ENCODE measurements around the gene EPHA3. TPM values are rescaled to one million over a fixed set of nuclear protein-coding genes. Genes with fewer than 3 reads are reported as not detected.

EPHA3 gene
- total RNA-seq, 2 experiments from 2014 or later = not detected

- Mint-ChIP-seq H3K27me3 (no peaks in the 10 kb centered on the region), H3K4me3 (no peak overlapping the region), H3K4me1 (no peaks in the 10 kb centered on the region), H3K9me3 (ENCODE audit: low read depth) (no peaks in the 10 kb centered on the region), H3K27ac (no peak overlapping the region), H3K36me3 (no peaks in the 10 kb centered on the region)
- DNase-seq (no peak), ATAC-seq (no peak)
- CTCF ChIA-PET = no interaction called here
Measured at GRCh38 chr3:89165636-89166263, 58.3 kb downstream of the EPHA3 start.

- H3K9me3 Mint-ChIP-seq (ENCODE audit: low read depth) = peaks cover 2% of the 10 kb centered on the region
- no peaks in the 10 kb centered on the region for H3K36me3 Mint-ChIP-seq
- DNase-seq (no peak), ATAC-seq (no peak)
- H3K4me3 Mint-ChIP-seq = no peak overlapping the region
- CTCF ChIA-PET = no interaction called here
- H3K27ac Mint-ChIP-seq = no peak overlapping the region
- no peaks in the 10 kb centered on the region for H3K4me1 Mint-ChIP-seq
- no peaks in the 10 kb centered on the region for H3K27me3 Mint-ChIP-seq
Measured at GRCh38 chr3:89171687-89172545, 64.5 kb downstream of the EPHA3 start.

GRCh38 chr3:89173546-89173945 lies 66.1 kb downstream of the EPHA3 start:
- Mint-ChIP-seq H3K36me3 (no peaks in the 10 kb centered on the region), H3K4me3 (no peak overlapping the region), H3K9me3 (ENCODE audit: low read depth) (peaks cover 2% of the 10 kb centered on the region), H3K27me3 (no peaks in the 10 kb centered on the region), H3K4me1 (no peaks in the 10 kb centered on the region), H3K27ac (no peak overlapping the region)
- ATAC-seq = no peak
- DNase-seq = no peak
- CTCF ChIA-PET = no interaction called here

GRCh38 chr3:89179355-89180001 lies 72.1 kb downstream of the EPHA3 start:
- H3K4me1 Mint-ChIP-seq = no peaks in the 10 kb centered on the region
- no peak overlapping the region for H3K4me3 Mint-ChIP-seq
- DNase-seq (no peak), ATAC-seq (no peak)
- no peaks in the 10 kb centered on the region for H3K36me3 Mint-ChIP-seq
- H3K9me3 Mint-ChIP-seq (ENCODE audit: low read depth) = peaks cover 3% of the 10 kb centered on the region
- CTCF ChIA-PET = no interaction called here
- no peak overlapping the region for H3K27ac Mint-ChIP-seq
- no peaks in the 10 kb centered on the region for H3K27me3 Mint-ChIP-seq

GRCh38 chr3:89180334-89180733 lies 72.9 kb downstream of the EPHA3 start:
- CTCF ChIA-PET = no interaction called here
- Mint-ChIP-seq H3K9me3 (ENCODE audit: low read depth) (peaks cover 1% of the 10 kb centered on the region), H3K4me1 (no peaks in the 10 kb centered on the region), H3K4me3 (no peak overlapping the region), H3K27ac (no peak overlapping the region), H3K36me3 (no peaks in the 10 kb centered on the region), H3K27me3 (no peaks in the 10 kb centered on the region)
- DNase-seq (no peak), ATAC-seq (no peak)

GRCh38 chr3:89182056-89182455 lies 74.6 kb downstream of the EPHA3 start:
- Mint-ChIP-seq H3K9me3 (ENCODE audit: low read depth) (peaks cover 1% of the 10 kb centered on the region), H3K4me1 (no peaks in the 10 kb centered on the region), H3K4me3 (no peak overlapping the region), H3K36me3 (no peaks in the 10 kb centered on the region), H3K27me3 (no peaks in the 10 kb centered on the region), H3K27ac (no peak overlapping the region)
- CTCF ChIA-PET = no interaction called here
- ATAC-seq (no peak), DNase-seq (no peak)

GRCh38 chr3:89184151-89184995 lies 77.0 kb downstream of the EPHA3 start:
- Mint-ChIP-seq H3K36me3 (no peaks in the 10 kb centered on the region), H3K4me3 (no peak overlapping the region), H3K27ac (no peak overlapping the region), H3K9me3 (ENCODE audit: low read depth) (peaks cover 7% of the 10 kb centered on the region), H3K27me3 (no peaks in the 10 kb centered on the region), H3K4me1 (no peaks in the 10 kb centered on the region)
- CTCF ChIA-PET = no interaction called here
- no peak for DNase-seq
- ATAC-seq = no peak

GRCh38 chr3:89186456-89186855 lies 79.0 kb downstream of the EPHA3 start:
- Mint-ChIP-seq H3K27ac (no peak overlapping the region), H3K36me3 (no peaks in the 10 kb centered on the region), H3K27me3 (no peaks in the 10 kb centered on the region), H3K4me1 (no peaks in the 10 kb centered on the region), H3K4me3 (no peak overlapping the region), H3K9me3 (ENCODE audit: low read depth) (peaks cover 7% of the 10 kb centered on the region)
- CTCF ChIA-PET = no interaction called here
- DNase-seq = no peak
- ATAC-seq = no peak

- CTCF ChIA-PET = no interaction called here
- DNase-seq = no peak
- Mint-ChIP-seq H3K4me1 (no peaks in the 10 kb centered on the region), H3K36me3 (no peaks in the 10 kb centered on the region), H3K27ac (no peak overlapping the region), H3K27me3 (no peaks in the 10 kb centered on the region), H3K9me3 (ENCODE audit: low read depth) (peaks cover 9% of the 10 kb centered on the region), H3K4me3 (no peak overlapping the region)
- no peak for ATAC-seq
Measured at GRCh38 chr3:89198591-89198990, 91.2 kb downstream of the EPHA3 start.

GRCh38 chr3:89212619-89213018 lies 105.2 kb downstream of the EPHA3 start:
- DNase-seq (no peak), ATAC-seq (no peak)
- Mint-ChIP-seq H3K9me3 (ENCODE audit: low read depth) (no peaks in the 10 kb centered on the region), H3K27ac (no peak overlapping the region), H3K27me3 (no peaks in the 10 kb centered on the region), H3K36me3 (no peaks in the 10 kb centered on the region), H3K4me3 (no peak overlapping the region), H3K4me1 (no peaks in the 10 kb centered on the region)
- CTCF ChIA-PET = no interaction called here

GRCh38 chr3:89216016-89216739 lies 108.8 kb downstream of the EPHA3 start:
- Mint-ChIP-seq H3K36me3 (no peaks in the 10 kb centered on the region), H3K4me1 (no peaks in the 10 kb centered on the region), H3K27ac (no peak overlapping the region), H3K9me3 (ENCODE audit: low read depth) (peaks cover 4% of the 10 kb centered on the region), H3K4me3 (no peak overlapping the region), H3K27me3 (no peaks in the 10 kb centered on the region)
- DNase-seq (no peak), ATAC-seq (no peak)
- CTCF ChIA-PET = no interaction called here

- DNase-seq = no peak
- H3K27me3 Mint-ChIP-seq = no peaks in the 10 kb centered on the region
- CTCF ChIA-PET = no interaction called here
- ATAC-seq = no peak
- no peak overlapping the region for H3K4me3 Mint-ChIP-seq
- peaks cover 4% of the 10 kb centered on the region for H3K9me3 Mint-ChIP-seq (ENCODE audit: low read depth)
- no peaks in the 10 kb centered on the region for H3K36me3 Mint-ChIP-seq
- H3K27ac Mint-ChIP-seq = no peak overlapping the region
- no peaks in the 10 kb centered on the region for H3K4me1 Mint-ChIP-seq
Measured at GRCh38 chr3:89217148-89217685, 109.8 kb downstream of the EPHA3 start.

- Mint-ChIP-seq H3K4me3 (no peak overlapping the region), H3K27me3 (no peaks in the 10 kb centered on the region), H3K36me3 (no peaks in the 10 kb centered on the region), H3K9me3 (ENCODE audit: low read depth) (peaks cover 4% of the 10 kb centered on the region), H3K27ac (no peak overlapping the region), H3K4me1 (no peaks in the 10 kb centered on the region)
- DNase-seq = no peak
- no peak for ATAC-seq
- CTCF ChIA-PET = interaction anchor here (1.1 kb wide), 1 partner anchor 25 kb away, joined by 3 read pairs; no protein-coding TSS in a partner anchor
Measured at GRCh38 chr3:89221924-89222323, 114.5 kb downstream of the EPHA3 start.
